ENCODE results near the gene EXOSC7.

Gene EXOSC7

GRCh38 chr3:44955917-44956316 lies 20.1 kb upstream of the EXOSC7 start:
- no peak overlapping the region for H4K8ac ChIP-seq (ENCODE audit: low read depth, low read length)
- no peak overlapping the region for H3K4me2 ChIP-seq (ENCODE audit: low read length)
- H3K56ac ChIP-seq (ENCODE audit: low read length) = no peak overlapping the region
- H3K27me3 ChIP-seq (ENCODE audit: insufficient read depth, low read length, poor library complexity) = no peaks in the 10 kb centered on the region
- no peaks in the 10 kb centered on the region for H3K36me3 ChIP-seq (ENCODE audit: control insufficient read depth, insufficient read depth, low read length)
- no peak overlapping the region for H3K18ac ChIP-seq (ENCODE audit: low read length)
- no peak overlapping the region for H4K5ac ChIP-seq (ENCODE audit: low read length)
- no CpG with 5 or more reads among the region's 1 CpG for WGBS (ENCODE audit: extremely low coverage, insufficient coverage, low lambda C conversion rate)
- no peaks in the 10 kb centered on the region for H3K4me1 ChIP-seq (ENCODE audit: control insufficient read depth, low read depth, low read length)
- no peak for DNase-seq
- H3K9ac ChIP-seq (ENCODE audit: low read length) = no peak overlapping the region
- no peak overlapping the region for H3K27ac ChIP-seq (ENCODE audit: low read depth, low read length)
- H2BK15ac ChIP-seq (replicated peaks; ENCODE audit: low read depth) = no peak overlapping the region
- H2BK120ac ChIP-seq (ENCODE audit: low read depth, low read length) = no peak overlapping the region
- H3K4ac ChIP-seq (ENCODE audit: low read depth, low read length) = no peak overlapping the region
- no peak overlapping the region for H2AK5ac ChIP-seq (ENCODE audit: low read length)
- H2BK5ac ChIP-seq (ENCODE audit: low read length) = no peak overlapping the region
- no peak overlapping the region for H3K23ac ChIP-seq (ENCODE audit: low read length)
- H3K4me3 ChIP-seq (ENCODE audit: low read length) = no peak overlapping the region
- H3K79me1 ChIP-seq (ENCODE audit: low read length) = peaks cover 8% of the 10 kb centered on the region
- no peaks in the 10 kb centered on the region for H3K79me2 ChIP-seq (ENCODE audit: control insufficient read depth, insufficient read depth, low read length)

GRCh38 chr3:44957986-44958385 lies 18.1 kb upstream of the EXOSC7 start:
- Histone ChIP-seq H3K36me3 (ENCODE audit: control insufficient read depth, insufficient read depth, low read length) (no peaks in the 10 kb centered on the region), H3K27ac (ENCODE audit: low read depth, low read length) (no peak overlapping the region), H2AK5ac (ENCODE audit: low read length) (no peak overlapping the region), H3K9ac (ENCODE audit: low read length) (no peak overlapping the region), H3K4ac (ENCODE audit: low read depth, low read length) (no peak overlapping the region), H3K23ac (ENCODE audit: low read length) (no peak overlapping the region), H3K79me1 (ENCODE audit: low read length) (peaks cover 13% of the 10 kb centered on the region), H3K4me2 (ENCODE audit: low read length) (no peak overlapping the region), H2BK120ac (ENCODE audit: low read depth, low read length) (no peak overlapping the region), H3K4me3 (ENCODE audit: low read length) (no peak overlapping the region), H3K18ac (ENCODE audit: low read length) (no peak overlapping the region), H3K56ac (ENCODE audit: low read length) (no peak overlapping the region), H4K5ac (ENCODE audit: low read length) (no peak overlapping the region), H2BK15ac (replicated peaks; ENCODE audit: low read depth) (no peak overlapping the region), H4K8ac (ENCODE audit: low read depth, low read length) (no peak overlapping the region), H3K27me3 (ENCODE audit: insufficient read depth, low read length, poor library complexity) (no peaks in the 10 kb centered on the region), H3K79me2 (ENCODE audit: control insufficient read depth, insufficient read depth, low read length) (peaks cover 2% of the 10 kb centered on the region), H2BK5ac (ENCODE audit: low read length) (no peak overlapping the region), H3K4me1 (ENCODE audit: control insufficient read depth, low read depth, low read length) (no peaks in the 10 kb centered on the region)
- WGBS (ENCODE audit: extremely low coverage, insufficient coverage, low lambda C conversion rate) = no CpG with 5 or more reads among the region's 4 CpGs
- no peak for DNase-seq

GRCh38 chr3:44958386-44958785 lies 17.7 kb upstream of the EXOSC7 start:
- WGBS (ENCODE audit: extremely low coverage, insufficient coverage, low lambda C conversion rate) = no CpG with 5 or more reads among the region's 7 CpGs
- no peak for DNase-seq
- H2AK5ac ChIP-seq (ENCODE audit: low read length) = no peak overlapping the region

GRCh38 chr3:44960387-44961026 lies 15.5 kb upstream of the EXOSC7 start:
- WGBS (ENCODE audit: extremely low coverage, insufficient coverage, low lambda C conversion rate) = no CpG with 5 or more reads among the region's 3 CpGs
- Histone ChIP-seq H3K79me1 (ENCODE audit: low read length) (peaks cover 17% of the 10 kb centered on the region), H3K79me2 (ENCODE audit: control insufficient read depth, insufficient read depth, low read length) (peaks cover 5% of the 10 kb centered on the region), H3K23ac (ENCODE audit: low read length) (no peak overlapping the region), H3K27me3 (ENCODE audit: insufficient read depth, low read length, poor library complexity) (no peaks in the 10 kb centered on the region), H3K4me2 (ENCODE audit: low read length) (no peak overlapping the region), H2BK5ac (ENCODE audit: low read length) (no peak overlapping the region), H3K4me3 (ENCODE audit: low read length) (no peak overlapping the region), H2BK15ac (replicated peaks; ENCODE audit: low read depth) (no peak overlapping the region), H2BK120ac (ENCODE audit: low read depth, low read length) (no peak overlapping the region), H3K4ac (ENCODE audit: low read depth, low read length) (no peak overlapping the region), H3K56ac (ENCODE audit: low read length) (no peak overlapping the region), H3K27ac (ENCODE audit: low read depth, low read length) (no peak overlapping the region), H3K36me3 (ENCODE audit: control insufficient read depth, insufficient read depth, low read length) (no peaks in the 10 kb centered on the region), H3K9ac (ENCODE audit: low read length) (no peak overlapping the region), H4K8ac (ENCODE audit: low read depth, low read length) (no peak overlapping the region), H3K18ac (ENCODE audit: low read length) (no peak overlapping the region), H3K4me1 (ENCODE audit: control insufficient read depth, low read depth, low read length) (no peaks in the 10 kb centered on the region), H4K5ac (ENCODE audit: low read length) (no peak overlapping the region), H2AK5ac (ENCODE audit: low read length) (no peak overlapping the region)
- DNase-seq = no peak

More at GRCh38 chr3:44958386-44958785, 17.7 kb upstream of the EXOSC7 start:
- H3K4me3 ChIP-seq (ENCODE audit: low read length) = no peak overlapping the region
- no peak overlapping the region for H4K8ac ChIP-seq (ENCODE audit: low read depth, low read length)
- H3K9ac ChIP-seq (ENCODE audit: low read length) = no peak overlapping the region
- H3K79me2 ChIP-seq (ENCODE audit: control insufficient read depth, insufficient read depth, low read length) = peaks cover 5% of the 10 kb centered on the region
- no peak overlapping the region for H4K5ac ChIP-seq (ENCODE audit: low read length)
- no peak overlapping the region for H3K4me2 ChIP-seq (ENCODE audit: low read length)
- no peaks in the 10 kb centered on the region for H3K4me1 ChIP-seq (ENCODE audit: control insufficient read depth, low read depth, low read length)
- H2BK15ac ChIP-seq (replicated peaks; ENCODE audit: low read depth) = no peak overlapping the region
- H3K27ac ChIP-seq (ENCODE audit: low read depth, low read length) = no peak overlapping the region
- H3K56ac ChIP-seq (ENCODE audit: low read length) = no peak overlapping the region
- no peaks in the 10 kb centered on the region for H3K36me3 ChIP-seq (ENCODE audit: control insufficient read depth, insufficient read depth, low read length)
- peaks cover 16% of the 10 kb centered on the region for H3K79me1 ChIP-seq (ENCODE audit: low read length)
- H3K18ac ChIP-seq (ENCODE audit: low read length) = no peak overlapping the region
- H3K23ac ChIP-seq (ENCODE audit: low read length) = no peak overlapping the region
- H3K4ac ChIP-seq (ENCODE audit: low read depth, low read length) = no peak overlapping the region
- no peak overlapping the region for H2BK120ac ChIP-seq (ENCODE audit: low read depth, low read length)
- H3K27me3 ChIP-seq (ENCODE audit: insufficient read depth, low read length, poor library complexity) = no peaks in the 10 kb centered on the region
- no peak overlapping the region for H2BK5ac ChIP-seq (ENCODE audit: low read length)

- Histone ChIP-seq H3K4me2 (ENCODE audit: low read length) (no peak overlapping the region), H3K79me1 (ENCODE audit: low read length) (peaks cover 17% of the 10 kb centered on the region), H3K36me3 (ENCODE audit: control insufficient read depth, insufficient read depth, low read length) (no peaks in the 10 kb centered on the region), H3K23ac (ENCODE audit: low read length) (no peak overlapping the region), H4K5ac (ENCODE audit: low read length) (no peak overlapping the region), H2BK120ac (ENCODE audit: low read depth, low read length) (no peak overlapping the region), H2BK5ac (ENCODE audit: low read length) (no peak overlapping the region), H3K4me3 (ENCODE audit: low read length) (no peak overlapping the region), H3K4ac (ENCODE audit: low read depth, low read length) (no peak overlapping the region), H3K56ac (ENCODE audit: low read length) (no peak overlapping the region), H3K18ac (ENCODE audit: low read length) (no peak overlapping the region), H2AK5ac (ENCODE audit: low read length) (no peak overlapping the region), H4K8ac (ENCODE audit: low read depth, low read length) (no peak overlapping the region), H3K9ac (ENCODE audit: low read length) (no peak overlapping the region), H3K79me2 (ENCODE audit: control insufficient read depth, insufficient read depth, low read length) (peaks cover 5% of the 10 kb centered on the region), H3K27ac (ENCODE audit: low read depth, low read length) (no peak overlapping the region), H3K27me3 (ENCODE audit: insufficient read depth, low read length, poor library complexity) (no peaks in the 10 kb centered on the region), H3K4me1 (ENCODE audit: control insufficient read depth, low read depth, low read length) (no peaks in the 10 kb centered on the region), H2BK15ac (replicated peaks; ENCODE audit: low read depth) (no peak overlapping the region)
- no peak for DNase-seq
- WGBS (ENCODE audit: extremely low coverage, insufficient coverage, low lambda C conversion rate) = no CpG with 5 or more reads among the region's 3 CpGs
Measured at GRCh38 chr3:44961888-44962287, 14.2 kb upstream of the EXOSC7 start.

Measured in mesendoderm (in vitro differentiated cells).